ENCODE measurements around the gene GLUL. TPM values are rescaled to one million over a fixed set of nuclear protein-coding genes. Genes with fewer than 3 reads are reported as not detected.

Gene GLUL
- total RNA-seq, 1 experiment from 2014 or later = 165 TPM

- no peak overlapping the region for H3K9ac ChIP-seq (ENCODE audit: low read length)
- peaks cover 13 to 16% of the 10 kb centered on the region in 2 experiments for H3K4me1 ChIP-seq (ENCODE audit: control insufficient read depth in 1 of 2, insufficient read depth in 2 of 2, low read length in 2 of 2)
- intact Hi-C loops (cut with micrococcal nuclease) = no loop called here
Measured at GRCh38 chr1:182388392-182389134, 3.0 kb downstream of the GLUL start.

More at GRCh38 chr1:182388392-182389134, 3.0 kb downstream of the GLUL start:
- Histone ChIP-seq H4K20me1 (ENCODE audit: insufficient read depth) (peaks cover 5% of the 10 kb centered on the region; the same call in 1 of the 2 replicates), H3K27me3 (ENCODE audit: insufficient read depth, low read length) (no peaks in the 10 kb centered on the region), H3K4me3 (replicated peaks in 1 of 2; ENCODE audit: low read depth in 1 of 2, low read length in 2 of 2) (no peak overlapping the region), H3K9me2 (ENCODE audit: insufficient read depth) (no peaks in the 10 kb centered on the region), H3K79me2 (ENCODE audit: insufficient read depth, low read length) (peaks cover 45% of the 10 kb centered on the region), H3K9me3 (ENCODE audit: control insufficient read depth in 1 of 2, insufficient read depth in 1 of 2, low read depth in 1 of 2, low read length in 2 of 2) (no peaks in the 10 kb centered on the region), H3K36me3 (ENCODE audit: control insufficient read depth in 1 of 2, insufficient read depth in 2 of 2, low read length in 2 of 2) (peaks cover 48 to 50% of the 10 kb centered on the region in 2 experiments), H3K27ac (ENCODE audit: low read depth, low read length) (no peak overlapping the region), H3K4me2 (ENCODE audit: low read length) (no peak overlapping the region), H2AFZ (ENCODE audit: low read depth, low read length, poor library complexity, severe bottlenecking) (no peak overlapping the region)
- CTCF ChIA-PET = no interaction called here
- TF ChIP-seq, protein P1, sequence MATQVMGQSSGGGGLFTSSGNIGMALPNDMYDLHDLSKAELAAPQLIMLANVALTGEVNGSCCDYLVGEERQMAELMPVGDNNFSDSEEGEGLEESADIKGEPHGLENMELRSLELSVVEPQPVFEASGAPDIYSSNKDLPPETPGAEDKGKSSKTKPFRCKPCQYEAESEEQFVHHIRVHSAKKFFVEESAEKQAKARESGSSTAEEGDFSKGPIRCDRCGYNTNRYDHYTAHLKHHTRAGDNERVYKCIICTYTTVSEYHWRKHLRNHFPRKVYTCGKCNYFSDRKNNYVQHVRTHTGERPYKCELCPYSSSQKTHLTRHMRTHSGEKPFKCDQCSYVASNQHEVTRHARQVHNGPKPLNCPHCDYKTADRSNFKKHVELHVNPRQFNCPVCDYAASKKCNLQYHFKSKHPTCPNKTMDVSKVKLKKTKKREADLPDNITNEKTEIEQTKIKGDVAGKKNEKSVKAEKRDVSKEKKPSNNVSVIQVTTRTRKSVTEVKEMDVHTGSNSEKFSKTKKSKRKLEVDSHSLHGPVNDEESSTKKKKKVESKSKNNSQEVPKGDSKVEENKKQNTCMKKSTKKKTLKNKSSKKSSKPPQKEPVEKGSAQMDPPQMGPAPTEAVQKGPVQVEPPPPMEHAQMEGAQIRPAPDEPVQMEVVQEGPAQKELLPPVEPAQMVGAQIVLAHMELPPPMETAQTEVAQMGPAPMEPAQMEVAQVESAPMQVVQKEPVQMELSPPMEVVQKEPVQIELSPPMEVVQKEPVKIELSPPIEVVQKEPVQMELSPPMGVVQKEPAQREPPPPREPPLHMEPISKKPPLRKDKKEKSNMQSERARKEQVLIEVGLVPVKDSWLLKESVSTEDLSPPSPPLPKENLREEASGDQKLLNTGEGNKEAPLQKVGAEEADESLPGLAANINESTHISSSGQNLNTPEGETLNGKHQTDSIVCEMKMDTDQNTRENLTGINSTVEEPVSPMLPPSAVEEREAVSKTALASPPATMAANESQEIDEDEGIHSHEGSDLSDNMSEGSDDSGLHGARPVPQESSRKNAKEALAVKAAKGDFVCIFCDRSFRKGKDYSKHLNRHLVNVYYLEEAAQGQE (IDR thresholded peaks at IDR 0.05; ENCODE audit: low read depth) = no peak
- TF ChIP-seq POLR2A (IDR thresholded peaks at IDR 0.05; ENCODE audit: borderline replicate concordance, extremely low read depth, insufficient read depth, insufficient read length) = no peak
- no peak for TF ChIP-seq JUND (IDR thresholded peaks at IDR 0.05)
- BruUV-seq (replicated peaks) = no TSS peak
- ATAC-seq (no peak), DNase-seq (ENCODE audit: low read depth, low spot score) (no peak)
- POLR2A ChIA-PET = interaction anchor here (1.5 kb wide), 1 partner anchor 9 kb away, joined by 5 read pairs; no protein-coding TSS in a partner anchor
- RAD21 ChIA-PET (ENCODE audit: low non-redundant PET in 1 of 2, low total read pairs in 2 of 2, uncharacterized antibody in 2 of 2, unreplicated experiment in 2 of 2) = no interaction called here
